K562 (cell line): ENCODE data around the gene RAD52. TPM values are rescaled to one million over a fixed set of nuclear protein-coding genes. Genes with fewer than 3 reads are reported as not detected.

ENCODE experiments used
- ATAC-seq: fragments of 200-7000 bp; cut with Tn5 transposase; 3 replicates; pipeline ENCODE4 v1.9.1; 2020; ENCODE audit warnings: moderate library complexity
- BruUV-seq: library from RNA; stranded (reverse); fragments of 400-500 nt; replicated peaks from 2 replicates; lab custom pipeline; 2021; lab: Mats Ljungman, UMichigan
- CTCF ChIA-PET: fragments of 300-600 bp; formaldehyde crosslinking; extraction: SDS; loops from one replicate; lab custom pipeline; 2021; ENCODE audit warnings: low intra/inter-chr PET ratio; lab: Yijun Ruan, JAX
- POLR2A ChIA-PET: fragments of 300-600, 350-650 bp; sonication (Branson Sonifier 250); formaldehyde crosslinking; extraction: SDS; loops from one replicate; lab custom pipeline; 2021; ENCODE audit warnings: antibody characterized with exemption, inconsistent platforms; lab: Yijun Ruan, JAX
- DNase-seq, 4 experiments: peaks; one replicate each; pipeline versions ENCODE4 v3.0.0 to v3.0.0-alpha.2; 2011 to 2018; ENCODE audit warnings: low spot score in 3 of 4, mixed read lengths in 3 of 4; ENCODE audit errors: extremely low read depth in 1 of 4
- FAIRE-seq: peaks from 2 replicates; lab custom pipeline; 2011; peaks lifted over from hg19 to GRCh38; lab: Jason Lieb, UNC
- H2AFZ ChIP-seq: 2 replicates; pipeline ENCODE4 v1.6.0; 2011; ENCODE audit warnings: low read depth, low read length, control low read depth, inconsistent platforms
- H3K27ac ChIP-seq: fragments of 200-600 bp; 3 replicates; pipeline ENCODE4 v1.8.0; 2011; ENCODE audit warnings: low read depth, mild to moderate bottlenecking, control low read depth, inconsistent platforms, low read length, moderate library complexity, mixed read lengths; ENCODE audit errors: extremely low read depth
- H3K27me3 ChIP-seq, 2 experiments: fragments of 300-600 bp in 1 of 2; 2 replicates in 1 of 2; 3 replicates in 1 of 2; pipeline versions ENCODE4 v1.6.0 to v1.8.0; 2011; ENCODE audit warnings: inconsistent platforms in 2 of 2, low read length in 2 of 2, mild to moderate bottlenecking in 1 of 2, mixed read lengths in 1 of 2, moderate library complexity in 1 of 2; ENCODE audit not compliant: control insufficient read depth in 2 of 2, insufficient read depth in 2 of 2
- H3K36me3 ChIP-seq: fragments of 300-600 bp; 3 replicates; pipeline ENCODE4 v1.8.0; 2011; ENCODE audit warnings: mild to moderate bottlenecking, low read length, inconsistent platforms; ENCODE audit not compliant: control insufficient read depth, insufficient read depth
- H3K4me1 ChIP-seq, 2 experiments: fragments of 200-600 bp in 1 of 2; replicated peaks in 1 of 2; 2 replicates in 1 of 2; 3 replicates in 1 of 2; pipeline versions ENCODE4 v1.5.1 to v1.8.0; 2011; ENCODE audit warnings: inconsistent platforms in 2 of 2, low read length in 2 of 2, mild to moderate bottlenecking in 1 of 2, mixed read lengths in 1 of 2, moderate library complexity in 1 of 2; ENCODE audit not compliant: control insufficient read depth in 2 of 2, insufficient read depth in 2 of 2
- H3K4me2 ChIP-seq: 2 replicates; pipeline ENCODE4 v1.6.1; 2011; ENCODE audit warnings: low read length, control low read depth, inconsistent platforms, mixed read lengths; ENCODE audit not compliant: insufficient read depth
- H3K4me3 ChIP-seq: fragments of 200-600 bp; sonication (generic), shearing (Covaris generic); 2 replicates; pipeline ENCODE4 v1.5.1; 2016; ENCODE audit warnings: control low read depth, inconsistent platforms
- H3K79me2 ChIP-seq: fragments of 200-600 bp; 3 replicates; pipeline ENCODE4 v1.8.0; 2011; ENCODE audit warnings: low read length, inconsistent platforms; ENCODE audit not compliant: control insufficient read depth, insufficient read depth
- H3K9ac ChIP-seq, 2 experiments: 2 replicates each; pipeline versions ENCODE4 v1.6.0 to v1.6.1; 2011; ENCODE audit warnings: low read depth in 2 of 2, low read length in 2 of 2, control low read depth in 1 of 2, inconsistent platforms in 1 of 2, mild to moderate bottlenecking in 1 of 2, mixed read lengths in 1 of 2; ENCODE audit not compliant: insufficient read depth in 1 of 2
- H3K9me1 ChIP-seq: one replicate; pipeline ENCODE4 v1.6.0; 2011; ENCODE audit warnings: inconsistent platforms, mild to moderate bottlenecking, low read length, moderate library complexity; ENCODE audit not compliant: control insufficient read depth, insufficient read depth
- H3K9me3 ChIP-seq: replicated peaks from 2 replicates; pipeline ENCODE4 v1.5.1; 2011; ENCODE audit warnings: low read depth, low read length, inconsistent platforms; ENCODE audit not compliant: control insufficient read depth, insufficient read depth
- H4K20me1 ChIP-seq: replicated peaks from 2 replicates; pipeline ENCODE4 v1.6.1; 2011; ENCODE audit warnings: low read length, inconsistent platforms, mixed read lengths; ENCODE audit not compliant: control insufficient read depth, insufficient read depth
- CCNT2 ChIP-seq: IDR thresholded peaks from 2 replicates; pipeline ENCODE4 v1.6.1; 2011; ENCODE audit warnings: borderline replicate concordance, low read depth, mild to moderate bottlenecking, moderate library complexity, mixed read lengths, low read length; ENCODE audit not compliant: insufficient read length; ENCODE audit errors: extremely low read depth
- CHCHD3 ChIP-seq: fragments of 250-450 bp; sonication (Bioruptor Pico); IDR thresholded peaks from 2 replicates; pipeline ENCODE4 v2.1.2; 2022; ENCODE audit warnings: mild to moderate bottlenecking
- CHD2 ChIP-seq: IDR thresholded peaks from 2 replicates; pipeline ENCODE4 v1.6.1; 2011; ENCODE audit warnings: low read depth, low read length
- KAT7 ChIP-seq: sonication (generic); formaldehyde crosslinking; IDR thresholded peaks from 2 replicates; pipeline ENCODE4 v1.8.0; 2022; ENCODE audit warnings: missing genetic modification reagents, mild to moderate bottlenecking, borderline replicate concordance
- NR2C1 ChIP-seq, 2 experiments: fragments of 450-650 bp; IDR thresholded peaks; 2 replicates each; pipeline ENCODE4 v1.6.1; 2017; ENCODE audit warnings: mild to moderate bottlenecking in 2 of 2, antibody characterized with exemption in 1 of 2, inconsistent platforms in 1 of 2, missing compliant biosample characterization in 1 of 2, missing genetic modification characterization in 1 of 2
- TCF7L2 ChIP-seq: fragments of 150-350 bp; IDR thresholded peaks from 2 replicates; pipeline ENCODE4 v1.6.1; 2016; ENCODE audit warnings: low read depth, mild to moderate bottlenecking, low read length, moderate library complexity
- WGBS: fragments of 100-300 bp; shearing (Covaris generic); methylation state at CpG from one replicate; pipeline ENCODE4 v1.1.6; 2016; ENCODE audit warnings: low coverage, mixed read lengths; ENCODE audit not compliant: insufficient coverage; ENCODE audit errors: missing lambda C conversion rate; 5-methylcytosine and 5-hydroxymethylcytosine counted together
- in situ Hi-C: fragments of 300-500 bp; cut with MboI; formaldehyde crosslinking; loops from 4 replicates; pipeline ENCODE4 v1.15.0; 2018; ENCODE audit warnings: inconsistent platforms, mixed read lengths
- intact Hi-C: fragments of 100-400 bp; cut with micrococcal nuclease; formaldehyde crosslinking; loops from 2 replicates; pipeline ENCODE4 v1.14.2; 2022
- polyA plus RNA-seq, 8 experiments: library from polyadenylated mRNA; depleted of rRNA in 4 of 8; stranded (reverse) in 5 of 8; unstranded in 3 of 8; fragments of >200 nt; fragmentation: Nextera tagmentation in 2 of 8; fragmentation: Illumina TruSeq in 1 of 8; extraction: Ambion mirVana in 2 of 8; extraction: Trizol in 1 of 8; gene quantifications; 2 replicates each; pipeline versions ENCODE4 v1.2.1 to v1.2.3, GENCODE V29; 2011 to 2014; ENCODE audit warnings: inconsistent platforms in 1 of 8, missing spikeins in 1 of 8
- total RNA-seq, 7 experiments: library from RNA; depleted of rRNA in 6 of 7; stranded (reverse); fragments of >200 nt in 6 of 7; fragmentation: Illumina TruSeq in 2 of 7; extraction: Trizol in 2 of 7; gene quantifications; 2 replicates each; pipeline versions ENCODE4 v1.2.1 to v1.2.3, GENCODE V29; 2011 to 2021; ENCODE audit warnings: low replicate concordance in 1 of 7
- TF ChIP-seq, protein P1 (sequence below): fragments of 450-650 bp; IDR thresholded peaks from 2 replicates; pipeline ENCODE4 v1.6.1; 2017; ENCODE audit warnings: antibody characterized with exemption
- TF ChIP-seq, protein P2 (sequence below): conservative IDR thresholded peaks from 2 replicates; pipeline ENCODE4 v1.6.1; 2011; ENCODE audit warnings: low read depth, mild to moderate bottlenecking, low read length; ENCODE audit not compliant: control insufficient read depth
- TF ChIP-seq, protein P3 (sequence below): fragments of 450-650 bp; formaldehyde crosslinking; IDR thresholded peaks from 2 replicates; pipeline ENCODE4 v1.4.0; 2020; ENCODE audit warnings: mild to moderate bottlenecking, moderate library complexity
- TF ChIP-seq, protein P4 (sequence below): sonication (generic); formaldehyde crosslinking; IDR thresholded peaks from 2 replicates; pipeline ENCODE4 v1.8.0; 2023; ENCODE audit warnings: mild to moderate bottlenecking, missing genetic modification reagents
- TF ChIP-seq, protein P5 (sequence below): IDR thresholded peaks from 2 replicates; pipeline ENCODE4 v1.6.1; 2011; ENCODE audit not compliant: insufficient read length; ENCODE audit errors: extremely low read depth

Gene RAD52
- total and polyA plus RNA-seq, 9 of the 15 experiments (the other 6 are each of a cell fraction or from before 2014, with no cell fraction given), result 1.3 to 15.9 (median 9.3) TPM

DNA sequence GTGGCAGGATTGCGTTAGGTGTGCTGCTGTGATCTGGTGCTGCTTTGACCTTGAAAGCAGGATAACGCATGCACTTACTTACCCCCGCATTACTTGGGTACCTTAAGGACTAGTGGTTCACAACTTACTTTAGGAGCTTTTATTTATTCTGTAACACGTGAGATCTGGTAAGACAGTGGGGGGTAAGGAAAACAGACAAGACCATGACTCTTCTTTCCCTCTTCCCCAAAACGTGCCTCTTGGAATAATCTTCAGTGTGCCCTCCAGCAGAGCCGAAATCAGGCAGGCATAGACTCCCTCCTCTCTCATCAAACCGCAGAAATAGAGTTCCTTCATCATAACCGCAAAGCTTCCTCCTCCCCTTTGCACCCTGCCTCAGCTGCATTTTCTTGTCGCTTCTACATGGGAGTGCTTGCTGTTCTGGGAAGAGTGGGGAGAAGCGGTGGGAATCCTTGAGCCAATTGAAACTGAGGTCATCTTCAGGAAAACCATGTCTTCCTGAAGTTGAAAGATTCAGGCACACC, 43.4 kb downstream of the RAD52 start:
- intact Hi-C loops, result no loop called here
- no TSS peak for BruUV-seq
- Histone ChIP-seq H3K4me2 (no peak overlapping the region), H4K20me1 (no peaks in the 10 kb centered on the region; the same call in 1 of the 2 replicates), H3K79me2 (peaks cover 9% of the 10 kb centered on the region), H3K9me3 (no peaks in the 10 kb centered on the region), H3K27me3 (no peaks in the 10 kb centered on the region), H3K9ac (no peak overlapping the region), H3K36me3 (peaks cover 89% of the 10 kb centered on the region), H3K4me1 (peaks cover 0 to 33% of the 10 kb centered on the region in 2 experiments; a peak in 2 of 5 replicates), H2AFZ (no peak overlapping the region), H3K27ac (no peak overlapping the region; the same call in 2 of the 3 replicates), H3K4me3 (no peak overlapping the region), H3K9me1 (no peaks in the 10 kb centered on the region)
- TF ChIP-seq KAT7 (CRISPR knock-in tag) (no peak), TCF7L2 (no peak), CHD2 (no peak), NR2C1 (IDR thresholded peaks at IDR 0.05) (no peak), NR2C1 (tag; IDR thresholded peaks at IDR 0.05) (no peak), CHCHD3 (no peak), CCNT2 (no peak)
- TF ChIP-seq, protein P1, sequence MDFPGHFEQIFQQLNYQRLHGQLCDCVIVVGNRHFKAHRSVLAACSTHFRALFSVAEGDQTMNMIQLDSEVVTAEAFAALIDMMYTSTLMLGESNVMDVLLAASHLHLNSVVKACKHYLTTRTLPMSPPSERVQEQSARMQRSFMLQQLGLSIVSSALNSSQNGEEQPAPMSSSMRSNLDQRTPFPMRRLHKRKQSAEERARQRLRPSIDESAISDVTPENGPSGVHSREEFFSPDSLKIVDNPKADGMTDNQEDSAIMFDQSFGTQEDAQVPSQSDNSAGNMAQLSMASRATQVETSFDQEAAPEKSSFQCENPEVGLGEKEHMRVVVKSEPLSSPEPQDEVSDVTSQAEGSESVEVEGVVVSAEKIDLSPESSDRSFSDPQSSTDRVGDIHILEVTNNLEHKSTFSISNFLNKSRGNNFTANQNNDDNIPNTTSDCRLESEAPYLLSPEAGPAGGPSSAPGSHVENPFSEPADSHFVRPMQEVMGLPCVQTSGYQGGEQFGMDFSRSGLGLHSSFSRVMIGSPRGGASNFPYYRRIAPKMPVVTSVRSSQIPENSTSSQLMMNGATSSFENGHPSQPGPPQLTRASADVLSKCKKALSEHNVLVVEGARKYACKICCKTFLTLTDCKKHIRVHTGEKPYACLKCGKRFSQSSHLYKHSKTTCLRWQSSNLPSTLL, result no peak
- TF ChIP-seq, protein P2, sequence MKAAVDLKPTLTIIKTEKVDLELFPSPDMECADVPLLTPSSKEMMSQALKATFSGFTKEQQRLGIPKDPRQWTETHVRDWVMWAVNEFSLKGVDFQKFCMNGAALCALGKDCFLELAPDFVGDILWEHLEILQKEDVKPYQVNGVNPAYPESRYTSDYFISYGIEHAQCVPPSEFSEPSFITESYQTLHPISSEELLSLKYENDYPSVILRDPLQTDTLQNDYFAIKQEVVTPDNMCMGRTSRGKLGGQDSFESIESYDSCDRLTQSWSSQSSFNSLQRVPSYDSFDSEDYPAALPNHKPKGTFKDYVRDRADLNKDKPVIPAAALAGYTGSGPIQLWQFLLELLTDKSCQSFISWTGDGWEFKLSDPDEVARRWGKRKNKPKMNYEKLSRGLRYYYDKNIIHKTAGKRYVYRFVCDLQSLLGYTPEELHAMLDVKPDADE, result no peak
- TF ChIP-seq, protein P3, sequence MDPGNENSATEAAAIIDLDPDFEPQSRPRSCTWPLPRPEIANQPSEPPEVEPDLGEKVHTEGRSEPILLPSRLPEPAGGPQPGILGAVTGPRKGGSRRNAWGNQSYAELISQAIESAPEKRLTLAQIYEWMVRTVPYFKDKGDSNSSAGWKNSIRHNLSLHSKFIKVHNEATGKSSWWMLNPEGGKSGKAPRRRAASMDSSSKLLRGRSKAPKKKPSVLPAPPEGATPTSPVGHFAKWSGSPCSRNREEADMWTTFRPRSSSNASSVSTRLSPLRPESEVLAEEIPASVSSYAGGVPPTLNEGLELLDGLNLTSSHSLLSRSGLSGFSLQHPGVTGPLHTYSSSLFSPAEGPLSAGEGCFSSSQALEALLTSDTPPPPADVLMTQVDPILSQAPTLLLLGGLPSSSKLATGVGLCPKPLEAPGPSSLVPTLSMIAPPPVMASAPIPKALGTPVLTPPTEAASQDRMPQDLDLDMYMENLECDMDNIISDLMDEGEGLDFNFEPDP (CRISPR knock-in tag), result no peak
- TF ChIP-seq, protein P4, sequence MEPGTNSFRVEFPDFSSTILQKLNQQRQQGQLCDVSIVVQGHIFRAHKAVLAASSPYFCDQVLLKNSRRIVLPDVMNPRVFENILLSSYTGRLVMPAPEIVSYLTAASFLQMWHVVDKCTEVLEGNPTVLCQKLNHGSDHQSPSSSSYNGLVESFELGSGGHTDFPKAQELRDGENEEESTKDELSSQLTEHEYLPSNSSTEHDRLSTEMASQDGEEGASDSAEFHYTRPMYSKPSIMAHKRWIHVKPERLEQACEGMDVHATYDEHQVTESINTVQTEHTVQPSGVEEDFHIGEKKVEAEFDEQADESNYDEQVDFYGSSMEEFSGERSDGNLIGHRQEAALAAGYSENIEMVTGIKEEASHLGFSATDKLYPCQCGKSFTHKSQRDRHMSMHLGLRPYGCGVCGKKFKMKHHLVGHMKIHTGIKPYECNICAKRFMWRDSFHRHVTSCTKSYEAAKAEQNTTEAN (CRISPR knock-in tag), result no peak
- TF ChIP-seq, protein P5, sequence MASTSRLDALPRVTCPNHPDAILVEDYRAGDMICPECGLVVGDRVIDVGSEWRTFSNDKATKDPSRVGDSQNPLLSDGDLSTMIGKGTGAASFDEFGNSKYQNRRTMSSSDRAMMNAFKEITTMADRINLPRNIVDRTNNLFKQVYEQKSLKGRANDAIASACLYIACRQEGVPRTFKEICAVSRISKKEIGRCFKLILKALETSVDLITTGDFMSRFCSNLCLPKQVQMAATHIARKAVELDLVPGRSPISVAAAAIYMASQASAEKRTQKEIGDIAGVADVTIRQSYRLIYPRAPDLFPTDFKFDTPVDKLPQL, result no peak
- WGBS, result 99% methylated on average over 7 of the region's 10 CpGs
- ATAC-seq (no peak), DNase-seq (no peak), FAIRE-seq (no peak)
- ChIA-PET POLR2A (no interaction called here), CTCF (no interaction called here)
- in situ Hi-C loops, result no loop called here
